Prostate gland (tissue), 2 donors: ENCODE measurements around the gene KIF2C. TPM values are rescaled to one million over a fixed set of nuclear protein-coding genes. Genes with fewer than 3 reads are reported as not detected.
"Not testable (repeated sequence)": the region's sequence is repeated elsewhere in the genome, so short reads cannot be mapped to it uniquely, and the experiment has no call there.

Source experiments
- DNase-seq: peaks from one replicate; pipeline ENCODE4 v3.0.0-alpha.2; 2019; ENCODE audit warnings: low spot score
- H3K27ac ChIP-seq, 2 donors: fragments of 200-600 bp; sonication (generic); 2 replicates each; pipeline ENCODE4 v1.5.1; 2017 to 2019
- H3K27me3 ChIP-seq: fragments of 200-600 bp; sonication (generic); replicated peaks from 2 replicates; pipeline ENCODE4 v1.5.1; 2019; ENCODE audit not compliant: insufficient read depth
- H3K36me3 ChIP-seq, 2 donors: fragments of 200-600 bp; sonication (generic); 1 replicate in 1 of 2; 2 replicates in 1 of 2; pipeline versions ENCODE4 v1.5.1 to v1.8.1; 2017 to 2019
- H3K4me1 ChIP-seq: fragments of 200-600 bp; sonication (generic); replicated peaks from 2 replicates; pipeline ENCODE4 v1.5.1; 2019
- H3K4me3 ChIP-seq, 2 donors: fragments of 200-600 bp; sonication (generic); 2 replicates each; pipeline ENCODE4 v1.5.1; 2017 to 2019
- H3K9me3 ChIP-seq: fragments of 200-600 bp; sonication (generic); 2 replicates; pipeline ENCODE4 v1.5.1; 2017
- POLR2A ChIP-seq: fragments of 450-650 bp; IDR thresholded peaks from one replicate; pipeline ENCODE4 v1.6.1; 2016; ENCODE audit warnings: antibody characterized with exemption, mild to moderate bottlenecking
- POLR2AphosphoS5 ChIP-seq: sonication (generic); formaldehyde crosslinking; IDR thresholded peaks from one replicate; pipeline ENCODE4 v1.6.1; 2017; ENCODE audit warnings: antibody characterized with exemption
- WGBS: methylation state at CpG from one replicate; pipeline ENCODE4 v1.1.5; 2018; 5-methylcytosine and 5-hydroxymethylcytosine counted together
- intact Hi-C: fragments of 100-400 bp; cut with DNase I; formaldehyde crosslinking; loops from one replicate; pipeline ENCODE4 v1.14.2; 2022
- total RNA-seq, 2 donors: library from RNA; depleted of rRNA; stranded (reverse); fragments of >200 nt; gene quantifications; one replicate each; pipeline ENCODE4 v1.1.0, GENCODE V29; 2016
- TF ChIP-seq, protein P1 (sequence below), 4 experiments: fragments of 200-600 bp in 2 of 4; fragments of 450-650 bp in 2 of 4; sonication (generic) in 2 of 4; IDR thresholded peaks; 1 replicate in 3 of 4; 2 replicates in 1 of 4; pipeline ENCODE4 v1.5.1; 2016 to 2019; ENCODE audit warnings: antibody characterized with exemption in 4 of 4, mild to moderate bottlenecking in 2 of 4, moderate library complexity in 2 of 4

The KIF2C gene
- total RNA-seq, 2 donors from 2014 or later: 3.5 to 13.2 TPM

DNA sequence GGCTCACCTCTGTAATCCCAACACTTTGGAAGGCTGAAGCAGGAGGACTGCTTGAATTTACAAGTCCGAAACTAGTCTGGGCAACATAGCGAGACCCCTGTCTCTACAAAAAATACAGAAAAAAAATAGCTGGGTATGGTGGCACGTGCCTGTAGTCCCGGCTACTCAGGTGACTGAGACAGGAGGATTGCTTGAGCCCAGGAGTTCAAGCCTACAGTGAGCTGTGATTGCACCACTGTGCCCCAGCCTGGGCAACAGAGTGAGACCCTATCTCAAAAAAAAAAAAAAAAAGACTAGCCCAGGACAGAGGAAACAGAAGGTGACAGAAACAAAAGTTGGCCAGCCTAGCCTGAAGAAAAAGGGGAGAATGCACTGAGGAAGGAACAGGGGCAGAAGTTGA, 44.0 kb upstream of the KIF2C start:
- H3K27me3 ChIP-seq: no peaks in the 10 kb centered on the region
- no peaks in the 10 kb centered on the region for H3K36me3 ChIP-seq
- intact Hi-C loops: no loop called here
- H3K27ac ChIP-seq: no peak overlapping the region
- WGBS: 92% methylated on average over 4 of the region's 4 CpGs
- no peaks in the 10 kb centered on the region for H3K9me3 ChIP-seq
- no peak for TF ChIP-seq POLR2A
- no peak for TF ChIP-seq POLR2AphosphoS5
- no peaks in the 10 kb centered on the region for H3K4me1 ChIP-seq
- H3K4me3 ChIP-seq: no peak overlapping the region
- no peak for DNase-seq

DNA sequence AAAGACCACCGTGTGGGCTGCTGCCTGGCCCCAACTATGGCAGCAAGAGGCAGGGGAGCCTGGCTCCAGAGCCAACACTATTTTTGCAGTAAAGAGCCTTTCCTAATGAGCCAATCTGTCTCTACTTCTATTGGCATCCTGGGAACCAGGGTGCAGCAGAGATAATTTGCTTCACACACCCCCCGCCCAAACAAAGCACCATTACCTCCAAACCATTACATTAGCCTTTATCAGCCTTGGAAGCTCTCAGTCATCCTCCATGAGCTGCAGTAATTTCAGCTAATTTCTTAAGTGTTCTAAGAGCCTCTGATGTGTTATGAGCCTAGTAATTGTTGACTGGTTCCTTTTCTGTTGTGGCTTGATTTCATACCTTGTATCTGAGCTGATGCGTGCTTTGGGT, 43.5 kb upstream of the KIF2C start:
- Histone ChIP-seq H3K4me1 (no peaks in the 10 kb centered on the region), H3K27ac (no peak overlapping the region), H3K9me3 (no peaks in the 10 kb centered on the region), H3K36me3 (no peaks in the 10 kb centered on the region), H3K4me3 (no peak overlapping the region), H3K27me3 (no peaks in the 10 kb centered on the region)
- TF ChIP-seq, protein P1, sequence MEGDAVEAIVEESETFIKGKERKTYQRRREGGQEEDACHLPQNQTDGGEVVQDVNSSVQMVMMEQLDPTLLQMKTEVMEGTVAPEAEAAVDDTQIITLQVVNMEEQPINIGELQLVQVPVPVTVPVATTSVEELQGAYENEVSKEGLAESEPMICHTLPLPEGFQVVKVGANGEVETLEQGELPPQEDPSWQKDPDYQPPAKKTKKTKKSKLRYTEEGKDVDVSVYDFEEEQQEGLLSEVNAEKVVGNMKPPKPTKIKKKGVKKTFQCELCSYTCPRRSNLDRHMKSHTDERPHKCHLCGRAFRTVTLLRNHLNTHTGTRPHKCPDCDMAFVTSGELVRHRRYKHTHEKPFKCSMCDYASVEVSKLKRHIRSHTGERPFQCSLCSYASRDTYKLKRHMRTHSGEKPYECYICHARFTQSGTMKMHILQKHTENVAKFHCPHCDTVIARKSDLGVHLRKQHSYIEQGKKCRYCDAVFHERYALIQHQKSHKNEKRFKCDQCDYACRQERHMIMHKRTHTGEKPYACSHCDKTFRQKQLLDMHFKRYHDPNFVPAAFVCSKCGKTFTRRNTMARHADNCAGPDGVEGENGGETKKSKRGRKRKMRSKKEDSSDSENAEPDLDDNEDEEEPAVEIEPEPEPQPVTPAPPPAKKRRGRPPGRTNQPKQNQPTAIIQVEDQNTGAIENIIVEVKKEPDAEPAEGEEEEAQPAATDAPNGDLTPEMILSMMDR (IDR thresholded peaks at IDR 0.05): no peak
- TF ChIP-seq POLR2A: no peak
- TF ChIP-seq POLR2AphosphoS5: no peak
- intact Hi-C loops: no loop called here
- WGBS: 84% methylated on average over 3 of the region's 3 CpGs
- no peak for DNase-seq

DNA sequence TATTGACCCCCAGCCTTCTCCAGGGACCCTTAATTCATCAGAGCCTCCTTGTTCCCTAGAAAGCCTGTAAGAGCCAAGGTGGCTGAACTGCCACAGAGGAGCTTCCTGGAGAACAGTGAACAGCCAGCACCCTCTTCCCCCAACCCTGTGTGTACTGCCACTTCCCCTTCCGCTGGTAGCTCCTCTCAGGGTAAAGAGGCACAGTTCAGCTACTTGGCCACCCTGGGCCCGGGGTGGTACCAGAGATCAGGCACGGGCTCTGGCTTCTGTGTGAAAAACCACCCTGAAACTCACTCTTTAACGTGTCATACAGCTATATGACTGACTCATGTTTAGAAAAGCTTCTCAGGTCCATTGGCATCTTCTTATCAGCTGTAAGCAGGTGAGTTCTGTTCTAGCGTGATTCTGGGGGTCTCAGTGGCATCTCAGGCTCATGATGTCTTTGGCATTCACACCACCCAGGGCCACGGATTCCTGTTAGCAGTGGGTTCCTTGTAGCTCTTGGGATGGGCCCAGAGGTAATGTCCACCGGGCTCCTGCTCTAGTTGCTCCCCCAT, 42.8 kb upstream of the KIF2C start:
- DNase-seq: no peak
- Histone ChIP-seq H3K36me3 (no peaks in the 10 kb centered on the region), H3K4me1 (no peaks in the 10 kb centered on the region), H3K27ac (no peak overlapping the region), H3K9me3 (no peaks in the 10 kb centered on the region), H3K27me3 (no peaks in the 10 kb centered on the region), H3K4me3 (no peak overlapping the region)
- intact Hi-C loops: no loop called here
- WGBS: 86% methylated on average over 7 of the region's 7 CpGs
- TF ChIP-seq POLR2AphosphoS5: no peak
- TF ChIP-seq, protein P1 (IDR thresholded peaks at IDR 0.05): no peak
- no peak for TF ChIP-seq POLR2A

DNA sequence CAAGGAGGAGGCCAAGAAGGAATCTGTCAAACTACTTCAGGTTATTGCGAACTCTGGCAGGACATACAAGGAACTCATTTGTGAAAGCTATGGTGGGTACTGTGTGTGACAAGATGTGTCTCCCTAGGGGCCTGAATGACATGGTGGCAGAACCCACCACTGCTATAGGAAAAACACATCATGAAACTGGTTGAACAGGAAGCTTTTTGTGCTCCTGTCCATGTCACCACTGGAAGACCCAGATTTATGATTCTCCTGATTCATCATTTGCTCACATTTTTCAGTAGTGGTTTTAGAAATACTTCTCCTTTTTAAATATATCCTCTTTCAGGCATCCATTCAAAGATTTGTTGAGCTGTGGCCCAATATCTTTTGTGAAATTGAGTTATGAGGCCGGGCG, 41.5 kb upstream of the KIF2C start:
- TF ChIP-seq POLR2A (no peak), POLR2AphosphoS5 (no peak)
- TF ChIP-seq, protein P1 (IDR thresholded peaks at IDR 0.05): no peak
- intact Hi-C loops: no loop called here
- Histone ChIP-seq H3K4me1 (no peaks in the 10 kb centered on the region), H3K4me3 (no peak overlapping the region), H3K9me3 (no peaks in the 10 kb centered on the region), H3K36me3 (no peaks in the 10 kb centered on the region), H3K27ac (no peak overlapping the region), H3K27me3 (no peaks in the 10 kb centered on the region)
- WGBS: 98% methylated on average over 3 of the region's 3 CpGs
- no peak for DNase-seq

DNA sequence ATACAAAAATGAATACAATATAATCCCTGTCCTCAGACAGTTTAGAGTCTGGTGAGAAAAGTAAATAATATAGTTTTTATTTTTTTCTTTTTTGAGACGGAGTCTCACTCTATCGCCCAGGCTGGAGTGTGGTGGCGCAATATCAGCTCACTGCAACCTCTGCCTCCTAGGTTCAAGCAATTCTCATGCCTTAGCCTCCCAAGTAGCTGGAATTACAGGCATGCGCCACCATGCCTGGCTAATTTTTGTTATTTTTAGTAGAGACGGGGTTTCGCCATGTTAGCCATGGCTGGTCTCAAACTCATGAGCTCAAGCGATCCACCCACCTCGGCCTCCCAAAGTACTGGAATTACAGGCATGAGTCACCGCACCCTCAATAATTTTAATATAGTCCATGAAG, 40.3 kb upstream of the KIF2C start:
- 89% methylated on average over 9 of the region's 9 CpGs for WGBS
- intact Hi-C loops: not testable (repeated sequence)

DNA sequence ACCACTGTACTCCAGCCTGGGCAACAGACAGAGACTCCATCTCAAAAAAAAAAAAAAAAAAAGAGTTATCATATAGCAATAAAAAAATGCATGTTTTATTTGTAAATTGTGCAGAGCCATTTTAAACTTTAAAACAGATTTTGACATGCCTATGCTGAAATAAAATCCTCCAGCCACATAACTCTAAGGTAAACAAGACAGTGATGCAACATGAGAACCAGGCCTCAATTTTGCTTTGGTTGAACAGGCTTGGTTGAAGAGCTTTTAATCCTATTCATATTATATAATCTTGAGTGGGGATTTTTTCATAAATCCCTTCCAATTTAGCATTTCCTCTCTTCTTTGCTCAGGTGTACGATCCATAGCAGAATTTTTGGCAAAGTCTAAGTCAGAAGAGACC, 39.1 kb upstream of the KIF2C start:
- TF ChIP-seq POLR2AphosphoS5 (peak; percentile 30), POLR2A (no peak)
- H3K4me3 ChIP-seq: no peak overlapping the region
- no peaks in the 10 kb centered on the region for H3K4me1 ChIP-seq
- intact Hi-C loops: no loop called here
- no peak overlapping the region for H3K27ac ChIP-seq
- H3K27me3 ChIP-seq: no peaks in the 10 kb centered on the region
- H3K36me3 ChIP-seq: no peaks in the 10 kb centered on the region
- WGBS: 44% methylated on average over 1 of the region's 1 CpG
- DNase-seq: no peak
- no peaks in the 10 kb centered on the region for H3K9me3 ChIP-seq

More for the DNA sequence above, 40.3 kb upstream of the KIF2C start:
- not testable (repeated sequence) for H3K27ac ChIP-seq, H3K36me3 ChIP-seq, H3K9me3 ChIP-seq, H3K4me3 ChIP-seq, H3K27me3 ChIP-seq, H3K4me1 ChIP-seq, DNase-seq
